ENCODE results near the gene TBC1D5.
A peak's percentile ranks its signal among the peaks of the same experiment; 100 is the strongest.

The TBC1D5 gene

DNA sequence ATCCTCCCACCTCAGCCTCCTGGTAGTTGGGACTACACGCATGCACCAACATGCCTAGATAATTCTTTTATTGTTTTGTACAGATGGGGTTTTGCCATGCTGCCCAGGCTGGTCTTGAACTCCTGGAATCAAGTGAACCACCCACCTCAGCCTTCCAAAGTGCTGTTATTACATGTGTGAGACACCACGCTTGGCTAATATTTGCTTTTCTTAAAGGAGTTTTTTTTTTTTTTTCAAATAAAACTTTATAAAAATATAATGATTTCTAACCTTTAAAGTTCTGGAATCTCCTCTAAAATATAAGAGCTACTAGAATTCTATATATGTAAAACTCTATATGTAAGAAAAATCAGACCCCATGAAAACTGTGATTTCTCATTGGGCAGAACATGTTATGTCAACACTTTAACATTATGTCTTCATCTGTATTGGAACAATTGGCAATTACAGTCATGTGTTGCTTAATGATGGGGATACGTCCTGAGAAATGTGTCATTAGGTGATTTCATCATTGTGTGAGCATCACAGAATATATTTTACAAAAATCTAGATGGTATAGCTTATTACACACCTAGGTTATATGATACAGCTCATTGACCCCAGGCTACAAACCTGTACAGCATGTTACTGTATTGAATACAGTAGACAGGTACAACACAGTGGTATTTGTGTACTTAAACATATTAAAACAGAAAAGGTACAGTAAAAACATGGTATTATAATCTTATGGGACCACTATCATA lies 480.6 kb downstream of the TBC1D5 start:
- no peak for DNase-seq

DNA sequence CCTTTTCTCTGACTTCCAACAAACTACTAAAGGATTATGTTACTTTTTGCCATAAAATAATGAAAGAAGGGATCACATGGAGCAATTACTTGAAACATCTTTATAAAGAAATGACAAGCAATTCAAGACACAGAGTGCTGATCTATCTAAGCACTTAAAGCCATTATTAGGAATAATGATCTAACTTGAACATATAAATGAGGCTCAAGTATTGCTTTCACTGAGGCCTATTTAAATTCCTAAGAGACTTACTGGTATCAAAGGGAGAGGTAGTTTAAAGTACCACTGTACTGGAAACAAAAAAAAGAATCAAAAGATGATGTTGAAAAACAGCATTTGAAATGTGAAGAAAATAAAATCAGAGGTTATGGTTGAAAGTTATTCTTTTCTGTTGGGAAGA lies 482.2 kb downstream of the TBC1D5 start:
- no peak for DNase-seq

DNA sequence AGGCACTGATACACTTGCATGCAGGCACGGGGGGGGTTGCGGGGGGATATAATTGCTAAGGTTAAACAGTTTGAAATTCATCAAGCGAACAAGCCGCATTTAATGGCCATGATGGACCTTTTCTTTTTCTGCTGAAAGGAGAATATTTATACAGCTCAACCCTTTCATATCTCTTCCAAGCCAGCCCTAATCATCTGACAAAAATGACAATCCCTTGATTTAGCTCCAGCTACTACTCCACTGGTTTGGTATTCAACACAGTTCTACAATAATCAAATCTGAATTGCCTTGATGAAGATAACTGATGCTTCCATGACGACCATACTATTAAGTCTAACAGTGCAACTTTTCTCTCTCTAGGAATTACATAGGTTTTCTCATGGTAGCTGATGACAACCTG lies 482.7 kb downstream of the TBC1D5 start:
- no peak for DNase-seq

DNA sequence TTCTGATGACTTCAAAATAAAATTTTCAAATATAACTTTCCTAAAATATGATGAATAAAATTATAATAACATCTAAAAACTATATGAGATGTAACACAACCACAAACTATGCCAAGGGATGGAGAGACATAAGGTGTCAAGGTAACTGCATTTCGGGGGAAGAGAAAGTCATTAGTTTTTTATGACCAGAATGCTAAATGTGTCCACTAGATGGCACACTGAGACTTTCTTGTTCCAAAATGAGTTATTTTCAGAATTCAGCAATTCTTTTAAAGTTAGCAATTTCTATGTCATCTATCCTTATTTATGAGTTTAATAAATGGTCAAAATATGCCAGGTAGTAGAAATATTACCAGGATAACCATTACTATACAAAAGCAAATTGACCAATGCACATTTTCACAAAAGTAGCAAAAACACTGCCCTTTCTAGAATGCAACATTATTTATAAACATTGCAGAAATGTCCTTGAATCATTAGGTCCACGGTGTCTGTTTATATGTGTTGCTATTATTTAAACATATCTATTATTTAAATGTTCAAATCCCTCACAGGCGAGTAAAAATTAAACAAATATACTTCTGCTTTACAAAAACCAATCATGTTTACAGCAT lies 483.5 kb downstream of the TBC1D5 start:
- DNase-seq, result peak; percentile 0

DNA sequence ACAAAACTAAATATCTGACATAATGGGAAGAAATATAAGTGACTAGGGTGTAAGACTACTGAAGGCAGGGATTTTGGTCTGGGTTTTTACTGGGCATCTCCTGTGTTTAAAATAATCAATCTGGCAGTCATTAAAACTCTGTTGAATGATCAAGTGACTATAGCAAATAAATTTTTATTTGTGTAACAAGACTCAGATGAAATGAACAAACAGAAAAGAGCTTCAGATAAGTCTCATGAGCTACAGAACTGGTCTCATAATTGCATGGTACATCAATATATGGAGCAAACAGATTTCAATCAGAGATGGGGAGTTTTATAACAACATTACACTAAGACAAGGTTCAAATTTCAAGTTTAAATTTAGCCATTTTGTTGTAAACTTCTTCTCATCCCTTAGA lies 485.2 kb downstream of the TBC1D5 start:
- no peak for DNase-seq

DNA sequence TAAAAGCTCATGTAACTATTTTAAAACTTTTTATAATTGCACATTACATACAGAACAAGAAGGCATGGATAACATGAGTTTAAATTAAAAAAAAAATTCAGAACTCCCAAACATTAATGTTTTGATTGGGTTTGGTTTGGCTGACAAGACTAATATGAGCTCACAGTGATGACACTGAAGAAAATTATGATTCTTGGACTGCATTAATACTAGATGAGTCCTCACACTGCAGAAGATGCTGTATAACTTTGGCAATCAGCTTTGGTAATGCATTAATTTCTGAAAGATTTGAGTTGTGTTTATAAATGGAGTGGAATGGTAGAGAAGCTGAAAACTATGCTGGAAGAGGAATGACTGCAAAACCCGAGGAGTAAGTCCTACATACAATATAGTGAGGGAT lies 498.8 kb downstream of the TBC1D5 start:
- no peak for DNase-seq

DNA sequence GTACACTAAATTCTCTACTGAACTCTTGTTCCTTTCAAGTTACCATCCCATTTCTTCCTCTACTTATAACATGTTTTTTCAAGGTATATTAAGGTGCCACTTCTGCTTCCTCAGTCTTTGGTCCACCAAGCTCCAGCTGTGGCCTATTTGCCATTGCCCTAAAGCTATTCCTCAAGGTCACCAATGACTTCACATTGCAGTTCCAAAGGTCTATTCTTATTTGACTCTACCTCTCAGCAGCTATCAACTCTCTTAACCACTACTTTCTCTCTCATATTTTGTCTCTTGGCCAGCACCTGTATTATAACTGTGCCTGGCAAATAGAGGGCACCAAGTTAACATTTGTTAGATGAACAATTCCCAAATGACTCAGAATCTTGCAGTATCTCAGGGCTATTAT lies 503.0 kb downstream of the TBC1D5 start:
- no peak for DNase-seq

DNA sequence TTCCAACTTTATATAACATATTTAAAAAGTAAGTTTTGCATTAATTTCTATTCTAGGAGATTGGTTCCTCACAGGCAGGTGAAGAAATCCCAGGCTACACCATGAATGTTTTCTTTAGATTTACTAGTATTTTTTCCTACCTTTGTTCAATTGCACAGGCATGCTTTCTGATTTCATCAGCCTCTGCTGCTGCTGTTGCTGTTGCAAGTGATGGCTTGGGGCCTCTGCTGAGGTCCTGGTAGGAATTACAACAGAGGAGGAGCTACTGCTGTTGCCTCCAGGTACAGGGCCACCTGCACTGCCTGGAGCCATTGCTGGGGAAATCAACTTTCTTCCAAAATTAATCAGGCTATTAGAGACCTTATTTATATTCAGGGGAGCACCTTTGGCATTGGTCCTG lies 504.4 kb downstream of the TBC1D5 start:
- no peak for DNase-seq

DNA sequence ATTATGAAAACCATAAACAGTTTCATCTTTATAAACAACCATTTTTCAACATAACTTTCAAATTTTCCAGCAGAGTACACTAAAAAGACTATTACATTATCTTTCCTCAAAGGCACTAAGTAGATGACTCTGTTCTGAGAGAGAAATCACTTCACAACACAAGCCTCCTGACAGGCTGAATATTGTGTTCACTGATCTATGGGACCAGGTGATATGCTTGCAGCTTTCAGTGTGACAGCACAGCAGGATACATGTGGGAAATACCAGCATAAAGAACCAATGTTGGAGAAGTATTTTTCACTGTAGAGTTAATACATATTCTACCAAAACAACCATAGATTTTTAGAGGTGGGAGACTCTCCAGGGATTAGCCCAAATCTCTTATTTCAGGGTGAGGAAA lies 507.1 kb downstream of the TBC1D5 start:
- no peak for DNase-seq

DNA sequence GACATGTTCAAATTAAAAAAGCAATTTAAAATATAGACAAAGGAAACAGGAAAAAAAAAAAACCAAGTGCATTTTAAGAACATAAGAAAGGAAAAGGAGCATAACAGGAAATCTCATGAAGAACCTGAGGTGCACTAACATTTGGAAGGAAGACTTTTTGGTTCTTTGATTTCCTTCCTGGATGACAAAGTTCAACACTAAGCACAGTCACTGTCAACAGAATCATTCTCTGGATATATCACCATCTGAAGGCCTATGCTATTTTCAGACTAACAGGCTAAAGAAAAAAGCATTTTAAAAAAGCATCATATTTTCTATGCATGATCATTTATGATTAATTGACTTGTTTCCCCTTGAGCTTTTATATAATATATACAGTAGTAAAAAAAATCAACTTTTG lies 508.0 kb downstream of the TBC1D5 start:
- no peak for DNase-seq

DNA sequence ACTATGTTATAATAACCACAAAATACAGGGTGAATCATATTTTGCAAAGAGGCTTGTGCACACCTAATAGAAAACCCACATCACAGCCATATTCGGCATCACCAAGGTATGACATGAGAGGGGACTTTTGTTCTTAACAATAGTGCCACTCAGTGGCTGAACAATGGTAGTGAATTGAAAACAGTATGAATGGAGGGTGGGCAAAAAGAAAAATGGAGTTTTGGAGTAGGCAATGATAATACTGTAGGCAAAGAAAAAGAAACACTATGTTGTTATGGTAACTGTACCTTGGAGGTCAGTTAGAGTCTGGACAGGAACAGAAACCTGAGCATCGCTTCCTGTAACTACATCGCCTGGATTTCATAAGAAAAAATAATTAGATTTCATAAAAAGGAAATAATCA lies 509.0 kb downstream of the TBC1D5 start:
- DNase-seq, result peak; percentile 13

DNA sequence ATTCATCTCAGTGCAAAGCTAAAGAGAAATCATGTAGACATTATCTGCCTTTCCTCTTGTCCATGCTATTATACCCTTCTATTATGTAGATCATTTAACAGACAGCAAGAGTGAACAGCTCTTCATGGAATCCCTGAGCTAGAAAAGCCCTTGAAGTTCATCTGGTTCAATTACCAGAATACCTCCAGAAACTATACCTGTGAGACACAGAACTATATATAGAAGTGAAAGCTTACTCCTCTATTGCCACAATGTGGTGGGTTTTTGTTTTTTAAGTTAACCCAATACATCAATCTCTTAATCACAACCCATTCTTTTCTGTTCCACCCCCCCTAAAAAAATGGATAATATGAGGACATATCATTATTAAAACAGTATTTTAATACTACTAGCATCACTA lies 510.0 kb downstream of the TBC1D5 start:
- no peak for DNase-seq

DNA sequence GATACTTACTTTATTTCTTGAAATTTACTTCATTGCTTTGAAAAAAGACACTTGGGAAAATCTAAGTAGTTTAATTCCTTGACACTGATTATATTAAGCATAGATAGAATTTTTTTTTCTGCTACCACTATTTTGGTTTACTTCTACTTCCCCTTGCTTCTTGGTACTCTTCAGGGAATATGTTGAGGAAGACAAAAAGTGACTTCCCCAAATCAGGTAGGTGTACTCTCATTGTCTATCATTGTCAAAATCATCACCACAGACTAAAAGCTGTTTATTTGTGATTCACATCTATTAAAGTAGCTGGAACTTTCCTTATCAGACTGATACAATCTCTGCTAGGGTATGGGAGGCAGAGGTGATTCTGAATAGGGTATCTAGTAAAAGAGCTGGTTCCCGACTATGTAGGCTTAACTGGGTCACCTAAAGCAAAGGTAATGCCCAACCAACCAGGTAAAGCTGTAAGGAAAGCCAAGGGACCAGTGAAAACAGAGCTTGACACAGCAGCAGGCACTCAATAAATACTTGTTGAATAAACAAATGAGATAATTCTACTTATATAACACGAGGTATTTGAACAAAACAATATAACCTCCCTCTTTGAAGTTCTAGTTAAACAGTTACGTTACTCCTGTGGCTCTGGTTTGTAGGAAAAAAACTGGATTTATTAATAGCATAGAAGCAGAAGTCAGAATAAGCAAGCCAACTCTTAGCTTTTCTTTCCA lies 510.7 kb downstream of the TBC1D5 start:
- DNase-seq, result no peak

DNA sequence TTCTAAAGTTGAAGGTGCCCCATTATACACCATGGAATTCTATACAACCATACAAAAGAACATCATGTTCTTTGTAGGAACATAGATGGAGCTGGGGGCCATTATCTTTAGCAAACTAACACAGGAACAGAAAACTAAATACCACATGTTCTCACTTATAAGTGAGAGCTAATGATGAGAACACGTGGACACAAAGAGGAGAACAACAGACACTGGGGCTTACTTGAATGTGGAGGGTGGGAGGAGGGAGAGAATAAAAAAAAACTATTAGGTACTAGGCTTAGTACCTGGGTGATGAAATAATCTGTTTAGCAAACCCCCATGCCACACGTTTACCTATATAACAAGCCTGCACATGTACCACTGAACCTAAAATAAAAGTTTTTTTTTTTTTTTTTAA lies 515.0 kb downstream of the TBC1D5 start:
- DNase-seq, result no peak

DNA sequence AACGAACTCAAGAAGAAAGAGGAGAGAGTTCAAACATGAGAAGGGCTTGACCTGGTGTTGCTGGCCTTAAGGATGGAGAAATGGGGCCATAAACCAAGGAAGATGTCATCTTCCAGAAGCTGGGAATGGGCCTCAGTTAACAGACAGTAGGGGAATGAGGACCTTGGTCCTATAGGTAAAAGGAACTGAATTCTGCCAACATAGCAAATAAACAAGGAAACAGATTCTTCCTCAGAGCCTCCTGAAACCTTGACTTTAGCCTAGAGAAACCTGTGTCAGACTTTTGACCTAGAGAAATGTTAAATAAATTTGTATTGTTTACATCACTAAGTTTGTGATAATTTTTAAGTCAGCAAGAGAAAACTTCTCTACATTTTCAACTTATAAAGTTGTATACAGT lies 520.9 kb downstream of the TBC1D5 start:
- no peak for DNase-seq

DNA sequence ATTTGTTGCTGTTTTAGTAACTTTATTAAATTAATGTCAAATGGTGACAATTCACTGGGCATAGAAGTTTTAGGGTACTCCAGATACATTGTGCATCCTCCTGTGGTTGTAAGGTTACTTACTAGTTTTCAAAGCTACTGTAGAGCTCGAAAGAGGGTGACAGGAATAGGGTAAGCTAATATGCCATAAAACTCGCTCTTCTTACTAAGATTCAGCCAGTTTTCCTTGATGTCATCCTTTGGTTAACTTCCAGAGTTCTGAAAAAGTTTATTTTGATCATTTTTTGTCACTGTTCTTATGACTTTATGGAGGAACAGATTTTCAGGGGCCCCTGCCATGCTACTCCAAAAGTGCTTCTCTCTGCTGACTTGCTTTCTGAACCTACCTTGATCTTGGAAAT lies 522.8 kb downstream of the TBC1D5 start:
- DNase-seq, result no peak

DNA sequence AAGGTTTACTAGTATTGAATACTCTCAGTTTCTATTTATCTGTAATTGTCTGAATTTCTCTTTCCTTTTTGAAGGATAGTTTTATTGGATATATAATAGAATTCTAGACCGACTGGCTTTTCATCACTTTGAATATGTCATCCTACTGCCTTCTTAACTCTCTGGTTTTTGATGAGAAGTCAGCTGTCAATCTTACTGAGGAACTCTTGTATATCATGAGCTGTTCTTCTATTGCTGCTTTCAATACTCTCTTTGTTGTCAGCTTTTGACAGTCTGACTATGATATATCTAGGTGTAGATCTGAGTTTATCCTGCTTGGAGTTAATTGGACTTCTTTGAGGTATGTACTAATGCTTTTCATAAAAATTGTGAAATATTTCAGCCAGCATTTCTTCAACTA lies 523.8 kb downstream of the TBC1D5 start:
- DNase-seq, result no peak

DNA sequence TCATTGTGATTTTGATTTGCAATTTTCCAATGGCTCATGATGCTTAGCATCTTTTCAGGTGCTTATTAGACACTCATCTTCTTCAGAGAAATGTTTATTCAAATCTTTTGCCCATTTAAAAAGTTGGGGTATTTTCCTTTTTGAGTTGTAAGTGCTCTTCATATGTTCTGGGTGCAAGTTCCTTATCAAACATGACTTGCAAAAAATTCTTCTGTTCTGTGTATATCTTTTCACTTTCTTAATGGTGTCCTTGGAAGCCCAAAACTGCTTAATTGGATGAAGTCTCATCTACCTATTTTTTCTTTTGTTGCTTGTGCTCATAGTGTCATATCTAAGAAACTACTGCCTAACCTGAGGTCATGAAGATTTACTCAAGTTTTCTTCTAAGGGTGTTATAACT lies 524.8 kb downstream of the TBC1D5 start:
- DNase-seq, result no peak

DNA sequence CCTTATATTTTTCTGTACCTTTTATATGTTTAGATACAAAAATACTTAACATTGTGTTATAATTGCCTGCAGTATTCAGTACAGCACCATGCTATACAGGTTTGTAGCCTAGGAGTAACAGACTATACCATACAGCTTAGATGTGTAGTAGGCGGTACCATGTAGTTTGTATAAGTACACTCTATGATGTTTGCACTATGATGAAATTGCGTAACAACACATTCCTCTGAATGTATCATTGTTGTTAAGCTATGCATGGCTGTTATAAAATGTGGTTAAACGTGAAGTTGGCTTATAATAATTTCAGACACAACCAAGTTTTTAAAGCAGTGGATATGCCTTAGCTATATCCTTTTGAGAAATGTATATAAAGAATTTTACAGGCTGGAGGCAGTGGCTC lies 529.3 kb downstream of the TBC1D5 start:
- DNase-seq, result no peak

DNA sequence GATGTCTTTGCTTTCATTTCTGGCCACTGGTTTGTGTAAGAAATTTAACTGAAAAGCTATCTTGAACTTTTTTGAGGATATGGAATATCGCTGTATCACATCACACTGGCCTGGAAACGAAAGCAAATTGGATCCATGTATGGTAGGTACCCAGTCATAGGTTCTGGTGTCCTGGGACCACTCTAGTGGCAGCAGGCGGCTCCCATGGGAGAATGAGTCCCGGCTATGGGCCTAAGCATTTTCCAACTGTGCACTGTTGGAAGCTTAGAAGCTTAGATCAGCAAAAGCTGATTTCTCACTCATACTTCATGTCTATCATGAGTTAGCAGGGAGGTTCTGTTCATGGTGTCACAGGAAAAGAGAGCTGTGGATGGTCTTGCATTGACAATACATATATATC lies 534.5 kb downstream of the TBC1D5 start:
- no peak for DNase-seq

DNA sequence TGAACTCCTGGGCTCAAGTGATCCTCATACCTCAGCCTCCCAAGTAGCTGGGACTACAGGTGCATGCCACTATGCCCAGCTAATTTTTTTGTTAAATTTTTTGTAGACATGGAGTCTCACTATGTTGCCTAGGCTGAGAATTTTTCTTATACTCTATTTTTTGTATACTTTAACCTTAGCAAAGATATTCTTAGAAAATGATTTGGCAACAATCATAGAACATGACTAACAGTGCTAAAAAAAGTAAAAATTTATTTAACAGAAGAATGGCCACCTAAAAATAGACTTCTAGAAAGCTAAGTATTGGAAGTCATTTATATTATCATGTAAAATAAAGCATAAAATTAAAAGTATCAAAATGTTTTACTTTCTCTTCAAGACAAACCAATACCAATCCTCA lies 535.4 kb downstream of the TBC1D5 start:
- DNase-seq, result no peak

DNA sequence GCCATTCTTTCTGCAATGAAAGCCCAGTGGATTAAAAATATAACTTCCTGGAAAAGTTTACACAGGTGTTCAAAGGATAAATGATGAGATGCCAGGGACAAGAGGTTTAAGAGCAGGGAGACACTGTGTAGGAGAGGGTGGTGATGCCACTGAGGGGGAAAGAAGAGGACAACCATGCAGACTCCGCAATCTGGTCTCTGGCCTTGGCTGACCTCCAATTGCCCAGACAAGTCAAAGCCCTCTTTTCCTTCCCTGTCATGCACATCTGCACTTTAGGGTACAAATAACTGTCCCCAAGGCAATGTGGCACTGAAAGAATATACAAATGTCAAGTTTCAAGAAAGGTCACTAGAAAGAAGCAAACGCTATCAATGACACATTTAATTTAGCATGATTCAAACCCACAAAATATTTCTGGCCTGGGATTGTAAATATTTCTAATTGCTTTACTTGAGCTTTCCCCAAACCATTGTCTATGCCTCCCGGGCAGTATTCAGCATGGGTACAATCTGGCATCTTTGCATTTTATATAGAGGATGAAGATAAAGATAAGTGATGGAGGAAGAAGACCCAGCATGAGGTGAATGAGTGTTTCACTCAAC lies 538.3 kb downstream of the TBC1D5 start:
- DNase-seq, result no peak

DNA sequence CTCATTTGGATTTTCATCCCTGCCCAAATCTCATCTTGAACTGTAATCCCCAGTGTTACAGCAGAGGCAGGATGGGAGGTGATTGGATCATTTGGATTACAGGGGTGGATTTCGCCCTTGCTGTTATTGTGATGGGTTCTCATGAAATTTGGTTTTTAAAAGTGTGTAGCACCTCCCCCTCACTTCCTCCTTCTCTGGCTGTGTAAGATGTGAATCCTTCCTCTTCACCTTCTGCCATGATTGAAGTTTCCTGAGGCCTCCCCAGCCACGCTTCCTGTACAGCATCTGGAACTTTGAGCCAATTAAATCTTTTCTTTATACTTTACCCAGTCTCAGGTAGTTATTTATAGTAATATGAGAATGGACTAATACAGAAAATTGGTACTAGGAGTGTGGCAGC lies 540.9 kb downstream of the TBC1D5 start:
- DNase-seq, result no peak

Data from DMS 273 treated with DMSO at 0.1 percent for 48 hours (cell line).